Liver (tissue), 9 donors: ENCODE measurements around the gene HYAL3. TPM values are rescaled to one million over a fixed set of nuclear protein-coding genes. Genes with fewer than 3 reads are reported as not detected.
A peak's percentile ranks its signal among the peaks of the same experiment; 100 is the strongest.

ENCODE experiments used
- DNase-seq: peaks from one replicate; pipeline ENCODE4 v3.0.0-alpha.2; 2017; ENCODE audit warnings: low spot score
- H3K27ac ChIP-seq, 2 donors: one replicate each; pipeline ENCODE4 v1.7.0; 2013; ENCODE audit warnings: inconsistent platforms in 2 of 2, low read length in 2 of 2, control low read depth in 1 of 2, low read depth in 1 of 2, mild to moderate bottlenecking in 1 of 2
- H3K27me3 ChIP-seq, 4 donors: one replicate each; pipeline versions ENCODE4 v1.6.1 to v1.7.0; 2013; ENCODE audit warnings: low read length in 3 of 4, inconsistent platforms in 1 of 4, mild to moderate bottlenecking in 1 of 4, moderate library complexity in 1 of 4; ENCODE audit not compliant: control insufficient read depth in 4 of 4, insufficient read depth in 4 of 4
- H3K36me3 ChIP-seq, 4 donors: one replicate each; pipeline versions ENCODE4 v1.6.1 to v1.7.0; 2013; ENCODE audit warnings: low read length in 3 of 4, mild to moderate bottlenecking in 3 of 4, low read depth in 1 of 4, moderate library complexity in 1 of 4; ENCODE audit not compliant: control insufficient read depth in 4 of 4, insufficient read depth in 3 of 4
- H3K4me1 ChIP-seq, 4 donors: one replicate each; pipeline versions ENCODE4 v1.6.1 to v1.7.0; 2013; ENCODE audit warnings: low read length in 3 of 4, mild to moderate bottlenecking in 3 of 4, moderate library complexity in 1 of 4; ENCODE audit not compliant: control insufficient read depth in 4 of 4, insufficient read depth in 4 of 4
- H3K4me3 ChIP-seq, 3 donors: one replicate each; pipeline versions ENCODE4 v1.6.1 to v1.7.0; 2013; ENCODE audit warnings: low read length in 3 of 3, control low read depth in 1 of 3, low read depth in 1 of 3, mild to moderate bottlenecking in 1 of 3
- H3K9ac ChIP-seq, 2 donors: one replicate each; pipeline ENCODE4 v1.7.0; 2013; ENCODE audit warnings: low read length in 2 of 2, mild to moderate bottlenecking in 2 of 2, moderate library complexity in 2 of 2, control low read depth in 1 of 2, low read depth in 1 of 2
- H3K9me3 ChIP-seq, 4 donors: one replicate each; pipeline versions ENCODE4 v1.6.1 to v1.7.0; 2013; ENCODE audit warnings: low read length in 3 of 4; ENCODE audit not compliant: control insufficient read depth in 4 of 4
- ATF3 ChIP-seq: IDR thresholded peaks from 2 replicates; pipeline ENCODE4 v1.6.1; 2016; ENCODE audit warnings: antibody characterized with exemption
- EGR1 ChIP-seq, 2 donors: IDR thresholded peaks; 2 replicates each; pipeline ENCODE4 v1.6.1; 2016 to 2018; ENCODE audit warnings: antibody characterized with exemption in 2 of 2, low read depth in 2 of 2
- FOXA1 ChIP-seq: IDR thresholded peaks from 2 replicates; pipeline ENCODE4 v1.6.1; 2016; ENCODE audit warnings: antibody characterized with exemption
- FOXA2 ChIP-seq: IDR thresholded peaks from 2 replicates; pipeline ENCODE4 v1.6.1; 2016; ENCODE audit warnings: antibody characterized with exemption
- GABPA ChIP-seq, 2 donors: IDR thresholded peaks in 1 of 2; conservative IDR thresholded peaks in 1 of 2; 2 replicates each; pipeline ENCODE4 v1.6.1; 2016; ENCODE audit warnings: antibody characterized with exemption in 2 of 2, mild to moderate bottlenecking in 1 of 2, moderate library complexity in 1 of 2
- HNF4A ChIP-seq, 2 donors: conservative IDR thresholded peaks; 2 replicates each; pipeline ENCODE4 v1.6.1; 2016; ENCODE audit warnings: antibody characterized with exemption in 2 of 2, mild to moderate bottlenecking in 2 of 2
- HNF4G ChIP-seq: IDR thresholded peaks from 2 replicates; pipeline ENCODE4 v1.6.1; 2016; ENCODE audit warnings: antibody characterized with exemption
- JUND ChIP-seq, 2 donors: IDR thresholded peaks; 2 replicates each; pipeline ENCODE4 v1.6.1; 2016; ENCODE audit warnings: antibody characterized with exemption in 2 of 2
- MAX ChIP-seq: IDR thresholded peaks from 2 replicates; pipeline ENCODE4 v1.6.1; 2016; ENCODE audit warnings: antibody characterized with exemption
- NR2F2 ChIP-seq: IDR thresholded peaks from 2 replicates; pipeline ENCODE4 v1.6.1; 2016; ENCODE audit warnings: antibody characterized with exemption
- RAD21 ChIP-seq, 2 donors: IDR thresholded peaks; 2 replicates each; pipeline ENCODE4 v1.6.1; 2016; ENCODE audit warnings: antibody characterized with exemption in 2 of 2, mild to moderate bottlenecking in 2 of 2
- REST ChIP-seq: IDR thresholded peaks from 2 replicates; pipeline ENCODE4 v1.6.1; 2016; ENCODE audit warnings: antibody characterized with exemption, mild to moderate bottlenecking
- RXRA ChIP-seq, 2 donors: IDR thresholded peaks; 2 replicates each; pipeline ENCODE4 v1.6.1; 2017 to 2018; ENCODE audit warnings: antibody characterized with exemption in 2 of 2, mild to moderate bottlenecking in 1 of 2
- SP1 ChIP-seq: IDR thresholded peaks from 2 replicates; pipeline ENCODE4 v1.6.1; 2018; ENCODE audit warnings: antibody characterized with exemption, mild to moderate bottlenecking
- TAF1 ChIP-seq: conservative IDR thresholded peaks from 2 replicates; pipeline ENCODE4 v1.6.1; 2016; ENCODE audit warnings: antibody characterized with exemption, mild to moderate bottlenecking
- YY1 ChIP-seq: IDR thresholded peaks from 2 replicates; pipeline ENCODE4 v1.6.1; 2016; ENCODE audit warnings: antibody characterized with exemption, mild to moderate bottlenecking
- ZBTB33 ChIP-seq: IDR thresholded peaks from 2 replicates; pipeline ENCODE4 v1.6.1; 2016; ENCODE audit warnings: antibody characterized with exemption
- WGBS: extraction: QIAGEN DNeasy Blood & Tissue Kit; methylation state at CpG from one replicate; pipeline ENCODE4 v1.1.7; 2013; 5-methylcytosine and 5-hydroxymethylcytosine counted together
- polyA plus RNA-seq, 2 donors: library from polyadenylated mRNA; stranded (reverse) in 1 of 2; unstranded in 1 of 2; fragments of 200-250 nt in 1 of 2; fragments of >200 nt in 1 of 2; fragmentation: Nextera tagmentation in 1 of 2; extraction: Ambion mirVana in 1 of 2; gene quantifications; one replicate each; pipeline versions ENCODE4 v1.2.1 to v1.2.3, GENCODE V29; 2013 to 2015
- total RNA-seq, 2 donors: library from RNA; depleted of rRNA; stranded (reverse); fragments of >200 nt; gene quantifications; one replicate each; pipeline ENCODE4 v1.2.3, GENCODE V29; 2014
- donor health status: healthy.
- donor health status: healthy.
- donor health status: healthy.
- donor health status: healthy.
- donor health status: healthy.

The HYAL3 gene
- total and polyA plus RNA-seq, 4 donors = 1.8 to 6.6 (median 2.0) TPM

GRCh38 chr3:50259432-50260026 lies 39.7 kb downstream of the HYAL3 start:
- Histone ChIP-seq H3K27me3 (no peaks in the 10 kb centered on the region), H3K36me3 (peaks cover 11 to 21% (median 15%) of the 10 kb centered on the region in 4 donors), H3K9me3 (no peaks in the 10 kb centered on the region), H3K9ac (no peak overlapping the region), H3K4me3 (no peak overlapping the region), H3K4me1 (peaks cover 9 to 38% (median 17%) of the 10 kb centered on the region in 4 donors), H3K27ac (peak overlapping the region; percentile 62 to 79)
- TF ChIP-seq FOXA2 (no peak), REST (no peak), ZBTB33 (no peak), JUND (IDR thresholded peaks at IDR 0.05) (no peak), MAX (no peak), FOXA1 (no peak), NR2F2 (no peak), RXRA (IDR thresholded peaks at IDR 0.05) (no peak)
- WGBS = 61% methylated on average over 18 of the region's 18 CpGs
- no peak for DNase-seq

- no peak overlapping the region for H3K9ac ChIP-seq
- TF ChIP-seq FOXA2 = no peak
- no peaks in the 10 kb centered on the region for H3K9me3 ChIP-seq
- WGBS = 88% methylated on average over 16 of the region's 16 CpGs
- DNase-seq = no peak
- no peaks in the 10 kb centered on the region for H3K27me3 ChIP-seq
- no peak overlapping the region for H3K4me3 ChIP-seq
- H3K36me3 ChIP-seq = peaks cover 11 to 21% (median 15%) of the 10 kb centered on the region in 4 donors
- no peak overlapping the region for H3K27ac ChIP-seq
- peaks cover 11 to 39% (median 23%) of the 10 kb centered on the region in 4 donors for H3K4me1 ChIP-seq
Measured at GRCh38 chr3:50258979-50259378, 40.2 kb downstream of the HYAL3 start.

- H3K9ac ChIP-seq = no peak overlapping the region
- no peak overlapping the region for H3K4me3 ChIP-seq
- WGBS = 90% methylated on average over 17 of the region's 17 CpGs
- H3K36me3 ChIP-seq = peaks cover 11 to 21% (median 15%) of the 10 kb centered on the region in 4 donors
- no peak overlapping the region for H3K27ac ChIP-seq
- peaks cover 14 to 42% (median 27%) of the 10 kb centered on the region in 4 donors for H3K4me1 ChIP-seq
- no peak for TF ChIP-seq ZBTB33
- no peak for TF ChIP-seq NR2F2
- no peak for TF ChIP-seq FOXA1
- no peak for TF ChIP-seq YY1
- TF ChIP-seq JUND (IDR thresholded peaks at IDR 0.05) = no peak
- no peak for TF ChIP-seq ATF3
- no peak for TF ChIP-seq EGR1 (IDR thresholded peaks at IDR 0.05; ENCODE audit: low read depth in 2 of 2)
- TF ChIP-seq RXRA (IDR thresholded peaks at IDR 0.05) = no peak
- no peak for TF ChIP-seq TAF1
- no peak for TF ChIP-seq HNF4A (conservative IDR thresholded peaks at IDR 0.05)
- no peak for TF ChIP-seq GABPA (IDR thresholded peaks at IDR 0.05 in 1 of 2, conservative IDR thresholded peaks at IDR 0.05 in 1 of 2)
- TF ChIP-seq RAD21 (IDR thresholded peaks at IDR 0.05) = no peak
- TF ChIP-seq FOXA2 = no peak
- TF ChIP-seq SP1 = no peak
- no peak for TF ChIP-seq HNF4G
- TF ChIP-seq MAX = no peak
- no peaks in the 10 kb centered on the region for H3K27me3 ChIP-seq
- DNase-seq = no peak
- H3K9me3 ChIP-seq = no peaks in the 10 kb centered on the region
Measured at GRCh38 chr3:50258029-50258680, 41.0 kb downstream of the HYAL3 start.
